GM21737 (cell line): ENCODE data around the gene MYOC.
"Not testable (repeated sequence)": the region's sequence is repeated elsewhere in the genome, so short reads cannot be mapped to it uniquely, and the experiment has no call there.

Experiments used
- ATAC-seq: cut with Tn5 transposase; IDR thresholded peaks from one replicate; pipeline ENCODE4 v1.9.1; 2021; ENCODE audit warnings: mild to moderate bottlenecking, moderate library complexity; ENCODE audit not compliant: unreplicated experiment

MYOC gene

GRCh38 chr1:171652234-171652822 is at the start of gene MYOC:
TSS of gene MYOC (minus strand) at chr1:171652688. CDS start at chr1:171652611, 77 bp downstream.
- no peak for ATAC-seq

- no peak for ATAC-seq
Observed at GRCh38 chr1:171699531-171699930, 47.0 kb upstream of the MYOC start.

GRCh38 chr1:171695772-171696171 is 43.3 kb upstream of the MYOC start:
- not testable (repeated sequence) for ATAC-seq

GRCh38 chr1:171693541-171693940 is 41.1 kb upstream of the MYOC start:
- ATAC-seq = not testable (repeated sequence)

GRCh38 chr1:171683870-171684269 is 31.4 kb upstream of the MYOC start:
- ATAC-seq = no peak

- no peak for ATAC-seq
Observed at GRCh38 chr1:171680339-171680738, 27.9 kb upstream of the MYOC start.

GRCh38 chr1:171676823-171677222 is 24.3 kb upstream of the MYOC start:
- no peak for ATAC-seq

GRCh38 chr1:171674431-171675405 is 22.2 kb upstream of the MYOC start:
- no peak for ATAC-seq

- no peak for ATAC-seq
Observed at GRCh38 chr1:171670739-171671138, 18.3 kb upstream of the MYOC start.

GRCh38 chr1:171668372-171668771 is 15.9 kb upstream of the MYOC start:
- no peak for ATAC-seq

- no peak for ATAC-seq
Observed at GRCh38 chr1:171666114-171666769, 13.8 kb upstream of the MYOC start.

- no peak for ATAC-seq
Observed at GRCh38 chr1:171664976-171665375, 12.5 kb upstream of the MYOC start.

GRCh38 chr1:171663854-171664575 is 11.5 kb upstream of the MYOC start:
- ATAC-seq = no peak

- no peak for ATAC-seq
Observed at GRCh38 chr1:171663036-171663853, 10.8 kb upstream of the MYOC start.

- no peak for ATAC-seq
Observed at GRCh38 chr1:171661076-171661650, 8.7 kb upstream of the MYOC start.

GRCh38 chr1:171656206-171656605 is 3.7 kb upstream of the MYOC start:
- not testable (repeated sequence) for ATAC-seq

GRCh38 chr1:171655746-171656116 is 3.2 kb upstream of the MYOC start:
- no peak for ATAC-seq

- ATAC-seq = no peak
Observed at GRCh38 chr1:171654942-171655745, 2.7 kb upstream of the MYOC start.
